HCT116 (cell line): ENCODE measurements around the gene GPR17.

Source experiments
- ATF3 ChIP-seq: IDR thresholded peaks from 2 replicates; pipeline ENCODE4 v1.6.1; 2012
- EGR1 ChIP-seq: IDR thresholded peaks from 2 replicates; pipeline ENCODE4 v1.6.1; 2012; ENCODE audit warnings: low read depth
- EZH2 ChIP-seq: fragments of 200-600 bp; sonication (generic); IDR thresholded peaks from 2 replicates; pipeline ENCODE4 v1.6.1; 2017; ENCODE audit warnings: antibody characterized with exemption, mixed run types
- EZH2phosphoT487 ChIP-seq: fragments of 200-600 bp; IDR thresholded peaks from 2 replicates; pipeline ENCODE4 v1.6.1; 2018; ENCODE audit warnings: antibody characterized with exemption, borderline replicate concordance
- JUND ChIP-seq: IDR thresholded peaks from 2 replicates; pipeline ENCODE4 v1.6.1; 2012
- MAX ChIP-seq: IDR thresholded peaks from 2 replicates; pipeline ENCODE4 v1.6.1; 2012
- POLR2A ChIP-seq: IDR thresholded peaks from 2 replicates; pipeline ENCODE4 v1.7.0; 2011; ENCODE audit warnings: borderline replicate concordance; ENCODE audit not compliant: insufficient read depth, insufficient read length; ENCODE audit errors: extremely low read depth
- POLR2AphosphoS5 ChIP-seq: IDR thresholded peaks from 2 replicates; pipeline ENCODE4 v1.6.1; 2011; ENCODE audit warnings: mild to moderate bottlenecking, low read depth, low read length, moderate library complexity
- RAD21 ChIP-seq: IDR thresholded peaks from 2 replicates; pipeline ENCODE4 v1.6.1; 2012; ENCODE audit warnings: low read depth, mild to moderate bottlenecking
- SIN3A ChIP-seq: IDR thresholded peaks from 2 replicates; pipeline ENCODE4 v1.6.1; 2012; ENCODE audit warnings: low read depth
- SP1 ChIP-seq: IDR thresholded peaks from 2 replicates; pipeline ENCODE4 v1.6.1; 2012; ENCODE audit warnings: low read depth
- TCF7L2 ChIP-seq: IDR thresholded peaks from 2 replicates; pipeline ENCODE4 v1.7.0; 2011; ENCODE audit warnings: borderline replicate concordance, inconsistent platforms; ENCODE audit not compliant: insufficient read depth, insufficient read length; ENCODE audit errors: extremely low read depth
- TF ChIP-seq, protein P1 (sequence below), 3 experiments: fragments of 200-600 bp in 1 of 3; sonication (generic) in 1 of 3; IDR thresholded peaks in 2 of 3; conservative IDR thresholded peaks in 1 of 3; 2 replicates each; pipeline ENCODE4 v1.5.1; 2012 to 2017; ENCODE audit warnings: low read depth in 2 of 3, low read length in 2 of 3, antibody characterized with exemption in 1 of 3, borderline replicate concordance in 1 of 3, control low read depth in 1 of 3, mild to moderate bottlenecking in 1 of 3, mixed read lengths in 1 of 3, mixed run types in 1 of 3, moderate library complexity in 1 of 3; ENCODE audit not compliant: insufficient read depth in 1 of 3

GRCh38 chr2:127654084-127654837 is 8.3 kb downstream of the GPR17 start:
- TF ChIP-seq, protein P1, sequence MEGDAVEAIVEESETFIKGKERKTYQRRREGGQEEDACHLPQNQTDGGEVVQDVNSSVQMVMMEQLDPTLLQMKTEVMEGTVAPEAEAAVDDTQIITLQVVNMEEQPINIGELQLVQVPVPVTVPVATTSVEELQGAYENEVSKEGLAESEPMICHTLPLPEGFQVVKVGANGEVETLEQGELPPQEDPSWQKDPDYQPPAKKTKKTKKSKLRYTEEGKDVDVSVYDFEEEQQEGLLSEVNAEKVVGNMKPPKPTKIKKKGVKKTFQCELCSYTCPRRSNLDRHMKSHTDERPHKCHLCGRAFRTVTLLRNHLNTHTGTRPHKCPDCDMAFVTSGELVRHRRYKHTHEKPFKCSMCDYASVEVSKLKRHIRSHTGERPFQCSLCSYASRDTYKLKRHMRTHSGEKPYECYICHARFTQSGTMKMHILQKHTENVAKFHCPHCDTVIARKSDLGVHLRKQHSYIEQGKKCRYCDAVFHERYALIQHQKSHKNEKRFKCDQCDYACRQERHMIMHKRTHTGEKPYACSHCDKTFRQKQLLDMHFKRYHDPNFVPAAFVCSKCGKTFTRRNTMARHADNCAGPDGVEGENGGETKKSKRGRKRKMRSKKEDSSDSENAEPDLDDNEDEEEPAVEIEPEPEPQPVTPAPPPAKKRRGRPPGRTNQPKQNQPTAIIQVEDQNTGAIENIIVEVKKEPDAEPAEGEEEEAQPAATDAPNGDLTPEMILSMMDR (IDR thresholded peaks at IDR 0.05 in 2 of 3, conservative IDR thresholded peaks at IDR 0.05 in 1 of 3; ENCODE audit: borderline replicate concordance in 1 of 3, insufficient read depth in 1 of 3, low read depth in 2 of 3, low read length in 2 of 3) = no peak
- TF ChIP-seq ATF3 (no peak), SIN3A (no peak), MAX (no peak), TCF7L2 (no peak), POLR2AphosphoS5 (no peak), EZH2phosphoT487 (no peak), EZH2 (no peak), POLR2A (no peak), EGR1 (no peak), SP1 (no peak), JUND (no peak), RAD21 (no peak)
